Suppressor macrophage treated with lipopolysaccharide for 4 hours (primary cell): ENCODE results near the gene DPF1.

ENCODE experiments used
- DNase-seq: peaks from one replicate; pipeline ENCODE4 v3.0.0-alpha.2; 2020

The DPF1 gene

DNA sequence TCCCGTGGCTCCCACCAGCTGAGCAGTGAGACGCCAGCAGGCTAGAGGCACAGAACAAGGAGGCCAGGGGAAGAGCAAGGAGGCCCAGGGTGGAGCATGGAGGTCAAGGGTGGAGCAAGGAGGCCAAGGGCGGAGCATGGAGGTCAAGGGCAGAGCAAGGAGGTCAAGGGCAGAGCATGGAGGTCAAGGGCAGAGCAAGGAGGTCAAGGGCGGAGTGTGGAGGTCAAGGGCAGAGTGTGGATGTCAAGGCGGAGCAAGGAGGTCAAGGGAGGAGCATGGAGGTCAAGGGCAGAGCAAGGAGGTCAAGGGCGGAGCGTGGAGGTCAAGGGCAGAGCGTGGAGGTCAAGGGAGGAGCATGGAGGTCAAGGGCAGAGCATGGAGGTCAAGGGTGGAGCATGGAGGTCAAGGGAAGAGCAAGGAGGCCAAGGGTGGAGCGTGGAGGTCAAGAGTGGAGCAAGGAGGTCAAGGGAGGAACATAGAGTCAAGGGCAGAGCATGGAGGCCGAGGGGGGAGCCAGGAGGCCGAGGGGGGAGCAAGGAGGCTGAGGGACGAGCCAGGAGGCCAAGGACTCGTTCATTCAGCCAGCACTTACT is 27.7 kb downstream of the DPF1 start:
- DNase-seq: no peak

DNA sequence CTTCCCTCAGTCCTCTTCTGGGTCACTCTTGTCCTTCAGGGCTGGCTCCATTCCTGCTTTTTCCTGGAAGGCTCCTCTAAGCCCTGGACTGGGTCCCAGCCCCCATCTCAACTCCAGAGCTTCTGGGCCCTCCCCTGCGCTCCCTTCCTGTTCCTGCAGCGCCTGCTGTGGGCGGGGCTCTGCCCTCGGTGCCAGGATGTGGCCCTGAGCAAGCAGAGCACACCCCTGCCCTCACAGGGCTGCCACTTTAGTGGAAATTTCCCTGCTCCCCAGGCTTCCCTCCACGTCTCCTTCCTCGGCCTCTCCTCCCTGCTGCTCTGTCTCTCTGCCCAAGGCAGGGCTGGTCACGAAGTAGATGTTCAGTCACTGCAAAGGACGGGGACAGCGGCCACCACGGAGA is 28.8 kb downstream of the DPF1 start:
- no peak for DNase-seq

DNA sequence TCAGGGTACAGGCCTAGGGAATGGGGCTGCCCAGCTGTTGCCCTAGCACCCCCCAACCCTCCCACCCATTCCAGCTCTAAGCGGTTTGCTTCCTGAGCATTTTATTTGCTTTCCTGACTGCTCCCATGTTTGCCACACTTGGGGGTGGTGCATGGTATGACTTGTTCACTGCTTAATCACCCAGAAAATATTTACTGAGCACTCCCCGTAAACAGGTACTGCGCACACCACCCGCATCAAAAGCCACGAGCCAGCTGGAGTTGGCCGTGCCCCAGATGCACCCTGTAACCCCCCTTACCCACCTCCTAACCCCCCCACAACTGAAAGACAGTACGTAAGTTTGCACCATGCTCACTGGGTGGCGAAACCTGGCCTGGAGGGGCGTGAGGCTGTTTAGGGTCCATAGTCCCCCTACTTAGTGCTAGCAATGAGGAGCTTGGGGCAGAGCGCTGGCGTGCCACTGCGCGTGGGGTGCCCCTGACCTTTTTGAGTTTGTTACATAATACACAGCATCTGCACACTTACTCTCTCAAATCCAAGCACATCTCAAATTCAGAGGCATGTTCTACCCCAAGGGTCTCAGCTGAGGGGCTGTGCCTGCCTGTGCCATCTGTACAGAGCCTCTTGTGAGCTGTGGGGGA is 29.8 kb downstream of the DPF1 start:
- DNase-seq: no peak

DNA sequence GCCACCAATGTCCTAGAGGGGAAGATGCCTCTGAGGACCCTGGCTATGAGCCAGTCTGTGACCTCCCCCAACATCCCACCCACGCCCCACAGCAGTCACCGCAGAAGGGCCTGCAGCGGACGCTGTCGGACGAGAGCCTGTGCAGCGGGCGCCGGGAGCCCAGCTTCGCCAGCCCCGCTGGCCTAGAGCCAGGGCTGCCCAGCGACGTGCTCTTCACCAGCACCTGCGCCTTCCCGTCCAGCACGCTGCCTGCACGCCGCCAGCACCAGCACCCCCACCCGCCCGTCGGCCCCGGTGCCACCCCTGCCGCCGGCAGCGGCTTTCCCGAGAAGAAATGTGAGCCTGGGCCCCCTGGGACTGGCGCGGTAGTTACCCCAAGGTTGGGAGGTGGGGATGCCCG is 30.6 kb downstream of the DPF1 start:
- no peak for DNase-seq

DNA sequence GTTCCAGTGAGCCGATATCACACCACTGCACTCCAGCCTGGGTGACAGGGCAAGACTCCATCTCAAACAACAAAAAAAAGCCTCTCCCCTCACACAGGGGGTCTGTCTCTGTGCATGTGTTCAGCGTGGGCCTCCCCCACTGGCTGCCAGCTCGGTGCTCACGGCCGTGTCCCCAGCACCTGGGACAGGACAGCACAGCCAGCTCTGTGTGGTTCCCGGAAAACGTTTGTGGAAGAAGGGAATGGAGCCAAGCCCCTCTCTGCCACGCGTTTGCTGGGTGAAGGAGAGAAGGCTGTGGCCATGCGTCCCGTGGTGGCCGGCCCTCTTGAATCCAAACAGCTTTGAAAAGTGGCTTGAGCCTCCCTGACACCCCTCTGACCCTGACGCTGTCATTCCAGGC is 32.3 kb downstream of the DPF1 start:
- DNase-seq: no peak

DNA sequence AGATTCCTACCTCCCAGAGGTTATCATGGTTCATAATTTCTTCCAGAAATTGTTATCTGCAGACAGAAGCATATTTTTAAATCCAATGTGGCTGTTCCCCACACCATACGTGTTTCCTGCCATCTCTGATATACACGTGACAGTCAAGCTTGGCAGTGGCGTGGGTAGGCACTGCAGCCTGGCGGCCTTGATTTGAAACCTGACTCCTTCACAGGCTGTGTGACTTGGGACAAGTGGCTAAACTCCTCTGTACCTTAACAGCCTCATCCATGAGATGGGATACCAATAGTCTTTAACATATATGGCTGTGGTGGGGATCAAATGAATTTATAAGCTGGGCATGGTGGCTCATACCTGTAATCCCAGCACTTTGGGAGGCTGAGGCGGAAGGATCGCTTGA is 33.2 kb downstream of the DPF1 start:
- DNase-seq: no peak

DNA sequence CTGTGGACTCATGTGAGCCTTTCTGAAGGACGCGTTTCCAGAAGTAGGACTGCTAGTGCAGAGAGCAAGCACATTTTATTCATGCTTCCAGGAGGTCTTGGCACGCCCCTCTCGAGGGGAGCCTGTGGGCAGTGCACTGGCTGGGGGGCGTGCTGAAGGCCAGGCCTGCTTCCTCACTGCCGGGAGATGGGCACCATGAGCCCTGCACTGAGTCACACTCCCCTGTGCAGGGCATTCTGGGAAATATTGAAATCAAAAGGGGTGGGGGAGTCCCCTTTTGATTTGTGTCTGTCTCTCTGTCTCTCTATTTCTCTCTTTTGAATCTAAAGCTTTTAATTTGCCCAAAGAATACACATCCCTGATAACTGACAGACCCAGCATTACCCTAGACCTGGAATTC is 34.0 kb downstream of the DPF1 start:
- DNase-seq: peak; percentile 8

DNA sequence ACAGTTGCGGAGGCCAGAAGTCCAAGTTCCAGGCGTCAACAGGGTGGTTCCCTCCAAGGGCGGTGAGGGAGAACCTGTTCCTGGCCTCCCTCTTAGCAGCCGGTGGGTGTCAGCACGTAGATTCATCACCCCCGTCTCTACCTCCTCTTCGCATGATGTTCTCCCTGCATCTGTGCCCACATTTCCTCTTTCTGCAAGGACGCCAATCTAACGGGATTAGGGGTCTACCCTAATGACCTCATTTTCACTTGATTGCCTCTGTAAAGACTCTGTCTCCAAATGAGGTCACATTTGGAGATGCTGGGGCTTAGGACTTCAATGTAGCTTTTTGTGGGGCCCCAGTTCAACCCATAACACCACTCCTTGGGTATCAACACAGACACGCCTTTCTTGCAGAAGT is 38.5 kb downstream of the DPF1 start:
- no peak for DNase-seq

DNA sequence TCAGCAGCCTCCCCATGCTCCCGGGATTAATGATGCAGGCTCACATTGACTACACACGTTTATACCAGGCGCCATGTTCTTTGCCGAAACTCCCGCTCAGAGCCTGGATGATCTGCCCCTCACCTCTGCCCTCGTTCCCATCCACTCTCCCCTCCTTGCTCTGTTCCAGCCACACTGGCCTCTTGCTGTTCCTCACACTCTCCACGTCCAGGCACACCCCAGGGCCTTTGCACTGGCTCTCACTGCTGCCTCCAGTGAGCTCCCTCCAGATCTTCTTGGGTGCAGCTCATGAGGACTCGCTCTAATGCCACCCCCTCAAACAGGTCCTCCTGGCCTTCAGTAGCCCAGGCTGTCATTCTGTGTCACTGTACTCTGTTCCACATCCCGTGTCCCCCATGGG is 39.2 kb downstream of the DPF1 start:
- DNase-seq: no peak

DNA sequence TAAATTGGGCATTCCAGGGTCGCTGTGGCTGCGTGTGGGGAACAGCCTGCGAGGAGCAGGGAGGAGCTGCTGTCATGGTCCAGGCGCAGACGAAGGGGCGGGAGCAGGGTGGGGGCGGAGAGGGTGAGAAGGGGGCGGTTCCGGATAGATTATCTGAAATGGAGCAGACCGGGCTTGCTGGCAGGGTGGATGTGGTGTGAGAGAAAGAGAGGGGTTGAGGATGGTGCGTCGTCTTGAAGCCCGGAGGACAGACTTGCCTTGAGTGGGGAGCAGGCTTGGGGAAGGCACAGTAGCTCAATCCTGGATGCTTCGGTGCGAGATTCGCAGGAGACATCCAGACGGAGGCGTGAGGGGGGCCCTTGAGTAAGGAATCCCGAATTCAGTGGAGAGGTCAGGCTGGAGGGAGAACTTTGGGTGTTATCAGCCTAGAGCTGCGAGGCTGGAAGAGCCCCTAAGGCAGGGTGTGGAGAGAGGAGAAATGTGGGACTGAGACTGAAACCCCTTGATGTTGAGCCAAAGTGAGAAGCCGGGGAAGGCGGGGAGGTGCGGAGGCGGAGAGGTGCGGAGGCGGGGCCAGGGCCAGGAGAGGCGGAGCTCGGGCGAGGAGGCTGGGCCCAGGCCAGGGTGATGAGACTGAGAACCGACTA is 40.6 kb downstream of the DPF1 start:
- DNase-seq: no peak

DNA sequence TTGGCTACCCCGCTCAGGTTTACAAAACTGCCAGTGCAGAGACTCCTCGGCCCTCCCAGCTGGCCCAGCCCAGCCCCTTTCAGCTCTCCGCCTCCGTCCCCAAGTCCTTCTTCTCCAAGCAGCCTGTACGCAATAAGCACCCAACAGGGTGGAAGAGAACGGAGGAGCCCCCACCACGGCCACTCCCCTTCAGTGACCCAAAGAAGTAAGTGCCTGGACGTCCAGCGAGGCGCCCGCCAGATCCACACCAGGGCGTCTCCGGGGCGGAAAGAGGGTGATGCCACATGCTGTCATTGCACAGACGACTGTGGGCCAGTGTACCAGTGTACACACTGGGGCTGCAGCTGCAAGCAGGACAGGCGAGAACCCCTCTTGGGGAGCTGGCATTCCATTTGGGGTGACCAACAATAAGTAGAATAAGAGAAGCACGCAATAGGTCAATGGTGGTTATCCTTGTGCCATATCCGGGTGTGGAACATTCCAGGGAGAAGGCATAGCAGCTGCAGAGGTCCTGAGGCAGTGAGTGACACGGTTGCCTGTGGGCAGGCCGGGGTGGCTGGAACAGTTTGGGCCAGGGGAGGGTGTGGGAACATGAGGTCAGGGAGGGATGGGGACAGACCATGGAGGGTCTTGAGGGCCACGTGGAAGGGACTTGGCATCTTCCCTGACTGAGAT is 41.3 kb downstream of the DPF1 start:
- DNase-seq: no peak

DNA sequence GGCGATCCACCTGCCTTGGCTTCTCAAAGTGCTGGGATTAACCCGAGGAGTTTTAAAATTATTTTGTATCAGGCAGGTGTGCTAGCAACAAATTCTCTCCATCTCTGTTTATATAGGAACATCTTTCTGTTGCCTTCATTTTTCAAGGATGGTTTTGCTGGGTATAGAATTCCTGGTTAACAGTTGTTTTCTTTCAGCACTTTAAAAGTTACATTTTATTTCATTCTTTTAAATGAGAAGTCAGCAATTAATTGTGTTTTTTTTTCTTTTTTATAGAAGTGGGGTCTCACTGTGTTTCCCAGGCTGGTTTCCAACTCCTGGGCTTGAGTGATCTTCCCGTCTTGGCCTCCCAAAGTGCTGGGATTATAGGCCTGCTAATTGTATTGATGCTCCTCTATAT is 44.0 kb downstream of the DPF1 start:
- no peak for DNase-seq

DNA sequence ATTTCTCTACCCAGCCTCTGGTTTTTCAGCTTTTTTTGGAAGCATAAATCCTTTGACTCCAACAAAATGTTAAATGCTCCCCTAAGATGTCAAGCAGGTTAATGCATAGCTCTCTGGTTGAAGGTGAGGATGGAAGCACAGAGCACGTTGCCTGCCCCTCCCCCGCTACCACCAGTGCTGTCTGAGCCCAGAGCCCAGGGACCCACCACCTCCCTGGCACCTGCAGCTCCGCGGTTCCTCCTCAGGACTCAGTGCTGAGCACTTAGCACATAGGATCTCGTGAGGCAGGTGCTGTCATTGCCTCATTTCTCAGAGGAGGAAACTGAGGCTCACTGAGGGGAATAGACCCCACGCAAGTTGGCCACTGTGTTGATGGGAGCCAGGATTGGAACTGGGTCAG is 48.6 kb downstream of the DPF1 start:
- DNase-seq: no peak

DNA sequence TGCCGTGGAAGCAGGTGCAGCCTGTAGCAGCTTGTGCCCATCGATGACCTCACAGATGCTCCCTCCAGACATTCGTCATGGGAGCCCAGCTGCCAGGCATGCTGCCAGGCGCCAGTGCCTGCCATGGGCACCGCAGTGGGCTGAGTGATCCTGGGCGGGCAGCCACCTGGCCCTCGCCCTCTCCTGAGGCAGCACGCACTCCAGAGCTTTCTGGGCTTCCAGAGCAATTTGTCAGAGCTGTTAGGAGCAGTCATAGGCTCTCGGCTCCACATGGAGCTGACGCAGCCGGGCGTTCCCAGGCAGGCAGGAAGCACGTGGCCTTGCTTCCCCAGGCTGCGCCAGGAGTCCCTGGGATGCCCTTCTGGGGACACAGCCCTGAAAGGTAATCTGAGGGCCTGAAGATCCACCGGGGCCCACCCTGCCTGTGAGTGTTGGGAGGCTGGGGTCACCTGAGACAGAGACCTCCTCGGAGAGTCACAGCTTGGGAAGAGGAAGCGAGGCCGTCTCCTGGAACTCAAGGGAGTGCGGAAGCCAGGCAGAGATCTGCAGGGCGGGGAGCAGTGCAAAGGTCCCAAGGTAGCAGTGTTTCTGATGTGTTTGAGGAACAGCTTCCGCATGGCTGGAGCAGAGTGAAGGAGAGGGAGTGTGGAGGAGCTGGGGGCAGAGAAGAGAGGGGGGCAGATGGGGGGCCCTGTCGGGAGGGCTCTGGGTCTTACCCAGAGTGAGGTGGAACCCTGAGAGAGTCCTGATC is 50.6 kb downstream of the DPF1 start:
- DNase-seq: no peak

DNA sequence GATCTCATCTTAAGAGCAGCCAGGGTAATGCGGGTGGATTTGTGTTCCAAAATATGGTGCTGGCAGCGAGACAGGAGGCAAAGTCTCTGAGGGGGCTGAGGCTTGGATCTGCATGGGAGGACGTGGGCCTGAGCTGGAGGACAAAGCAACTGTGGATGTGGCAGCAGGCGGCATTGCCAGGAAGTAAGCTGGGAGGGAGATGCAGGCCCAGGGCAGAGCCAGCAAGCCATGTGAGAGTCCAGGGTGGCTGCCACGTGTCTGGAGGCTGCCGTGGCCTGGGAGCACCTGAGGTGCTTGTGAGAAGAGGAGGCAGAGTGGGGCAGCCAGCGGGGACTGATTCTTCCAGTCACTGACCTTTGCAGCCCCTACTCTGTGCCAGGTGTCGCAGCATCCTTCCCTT is 52.0 kb downstream of the DPF1 start:
- DNase-seq: no peak

DNA sequence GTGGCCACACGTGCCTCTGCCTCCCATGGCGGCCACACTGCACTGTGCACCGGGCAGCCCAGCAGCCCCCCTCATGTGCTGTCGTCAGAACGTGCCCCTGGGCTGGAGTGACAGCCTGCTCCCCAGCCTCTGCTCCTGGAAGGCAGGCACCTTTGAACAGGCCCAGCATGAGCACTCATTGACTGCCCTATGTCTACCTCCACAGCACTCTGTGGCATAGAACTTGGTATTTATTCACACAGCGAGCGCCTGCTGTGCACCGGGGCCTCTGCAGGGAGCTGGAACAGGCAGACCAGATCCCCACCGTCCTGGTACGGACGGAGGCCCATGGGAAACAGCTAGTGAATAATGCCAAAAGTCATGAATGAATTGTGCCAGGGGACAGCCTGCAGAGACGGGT is 53.7 kb downstream of the DPF1 start:
- no peak for DNase-seq

DNA sequence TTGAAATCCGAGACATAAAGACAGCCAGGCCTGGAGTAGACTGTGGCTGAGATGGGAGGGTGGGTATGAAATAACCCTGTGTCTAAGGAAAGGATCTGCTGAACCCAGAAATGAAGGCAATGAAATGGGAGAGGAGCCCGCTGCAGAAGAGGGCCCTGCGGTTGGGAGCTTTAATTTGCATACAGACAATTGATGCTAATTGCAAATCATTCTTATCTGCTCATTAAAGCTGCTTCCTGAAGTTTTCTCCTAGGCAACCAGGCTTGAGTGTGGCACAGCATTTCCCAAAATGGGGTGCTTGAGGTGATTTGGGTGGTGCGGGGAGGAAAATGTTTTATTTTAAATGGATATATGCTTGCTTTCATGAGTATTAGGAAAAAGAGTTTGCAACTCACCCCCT is 55.4 kb downstream of the DPF1 start:
- DNase-seq: no peak

DNA sequence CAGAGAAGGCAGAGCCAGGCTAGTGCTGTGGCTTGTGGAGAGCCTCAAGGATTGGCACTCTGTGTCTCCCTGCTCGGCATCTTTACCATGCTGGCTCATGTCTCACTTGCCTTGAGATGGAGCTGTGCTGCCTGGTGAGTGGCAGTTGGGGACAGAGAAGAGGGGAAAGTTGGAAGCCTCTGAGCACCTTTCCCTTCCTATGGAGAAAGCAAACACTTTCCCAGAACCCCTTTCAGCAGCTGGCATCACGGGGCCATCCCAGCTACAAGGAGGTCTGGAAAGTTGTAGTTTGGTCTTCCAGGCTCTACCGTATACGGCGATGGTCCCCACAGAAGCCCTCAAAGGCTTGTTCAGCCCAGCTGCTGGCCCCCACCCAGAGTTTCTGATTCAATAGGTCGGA is 58.7 kb downstream of the DPF1 start:
- no peak for DNase-seq

DNA sequence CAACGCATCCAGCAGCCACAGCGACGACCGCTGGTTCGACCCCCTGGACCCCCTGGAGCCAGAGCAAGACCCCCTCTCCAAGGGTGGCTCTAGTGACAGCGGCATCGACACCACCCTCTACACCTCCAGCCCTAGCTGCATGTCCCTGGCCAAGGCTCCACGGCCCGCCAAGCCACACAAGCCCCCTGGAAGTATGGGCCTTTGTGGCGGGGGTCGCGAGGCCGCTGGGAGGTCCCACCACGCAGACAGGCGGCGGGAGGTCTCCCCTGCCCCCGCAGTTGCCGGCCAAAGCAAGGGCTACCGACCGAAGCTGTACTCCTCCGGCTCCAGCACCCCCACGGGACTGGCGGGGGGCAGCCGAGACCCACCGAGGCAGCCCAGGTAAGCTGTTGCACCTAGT is 59.5 kb downstream of the DPF1 start:
- DNase-seq: no peak

DNA sequence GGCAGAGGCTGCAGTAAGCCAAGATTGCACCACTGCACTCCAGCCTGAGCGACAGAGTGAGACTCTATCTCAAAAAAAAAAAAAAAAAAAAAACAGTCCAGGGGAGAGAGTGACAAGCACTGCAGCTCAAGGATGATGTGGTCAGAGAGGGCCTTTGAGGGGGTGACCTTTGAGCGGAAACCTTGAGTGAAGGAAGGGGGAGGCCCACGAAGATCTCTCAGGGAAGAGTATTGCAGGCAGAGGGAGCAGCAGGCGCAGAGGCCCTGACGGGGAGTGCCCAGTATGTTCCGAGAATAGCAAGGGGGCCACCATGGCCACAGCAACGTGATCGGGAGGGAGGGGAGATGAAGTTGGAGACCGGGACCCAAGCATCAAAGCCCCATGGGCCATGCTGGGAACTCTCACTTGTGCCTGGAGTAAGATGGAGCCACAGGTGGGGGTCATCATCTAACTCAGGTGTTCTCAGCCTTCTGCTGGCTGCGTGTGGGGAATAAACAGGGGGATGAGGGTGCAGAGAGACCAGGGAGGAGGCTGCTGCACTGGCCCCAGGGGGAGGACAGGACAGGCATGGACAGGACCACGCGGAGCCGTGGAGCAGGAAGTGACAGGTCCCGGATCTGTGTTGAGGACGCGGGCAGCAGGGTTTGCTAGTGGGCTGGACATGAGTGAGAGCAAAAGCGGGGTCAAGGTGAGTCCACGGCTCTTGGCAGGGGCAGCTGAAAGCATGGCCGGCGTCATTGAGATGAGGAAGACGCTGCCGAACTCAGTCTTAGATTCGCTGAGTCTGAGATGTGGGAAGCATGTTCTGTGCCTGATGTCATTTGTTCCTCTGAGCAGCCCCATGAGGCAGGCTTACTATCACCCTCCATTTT is 60.4 kb downstream of the DPF1 start:
- no peak for DNase-seq

DNA sequence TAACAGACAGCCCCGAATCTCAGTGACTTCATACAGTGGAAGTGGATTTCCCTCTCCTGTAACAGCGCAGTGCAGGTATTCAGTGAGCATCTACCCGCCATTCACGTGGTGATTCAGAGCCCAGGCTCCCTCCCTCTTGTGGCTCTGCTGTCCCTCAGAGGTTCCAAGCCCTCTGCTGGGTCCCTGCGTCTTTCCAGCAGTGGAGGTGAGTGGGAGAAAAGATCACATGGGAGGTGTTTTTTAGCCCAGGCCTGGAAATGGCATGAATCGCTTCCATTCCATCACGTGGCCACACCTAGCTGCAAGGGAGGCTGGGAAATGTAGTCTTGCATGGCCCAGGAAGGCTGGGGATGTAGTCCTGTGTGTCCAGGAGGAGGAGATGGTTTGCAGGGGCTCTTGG is 61.4 kb downstream of the DPF1 start:
- no peak for DNase-seq

DNA sequence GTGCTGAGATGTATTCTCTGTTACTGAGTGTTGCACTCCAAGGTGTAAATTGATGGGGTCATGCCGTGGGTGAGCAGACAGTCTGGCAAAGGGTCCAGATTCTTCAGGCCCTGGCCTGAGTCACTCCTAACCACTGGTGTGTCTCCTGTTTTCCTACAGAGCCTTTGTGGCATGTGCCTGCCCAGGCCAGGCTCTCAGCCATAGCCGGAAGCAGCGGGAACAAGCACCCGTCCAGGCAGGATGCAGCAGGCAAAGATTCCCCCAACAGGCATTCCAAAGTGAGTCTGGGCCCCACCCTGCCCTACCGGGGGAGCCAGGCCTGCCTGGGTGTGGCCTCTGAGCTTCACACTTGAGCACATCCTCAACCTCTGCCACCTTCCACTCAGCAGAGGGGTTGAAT is 61.9 kb downstream of the DPF1 start:
- DNase-seq: no peak
